ENCODE measurements around the gene RPL29. TPM values are rescaled to one million over a fixed set of nuclear protein-coding genes. Genes with fewer than 3 reads are reported as not detected.

The RPL29 gene
- total and polyA plus RNA-seq, 4 donors = 711 to 2,402 (median 1,234) TPM

DNA sequence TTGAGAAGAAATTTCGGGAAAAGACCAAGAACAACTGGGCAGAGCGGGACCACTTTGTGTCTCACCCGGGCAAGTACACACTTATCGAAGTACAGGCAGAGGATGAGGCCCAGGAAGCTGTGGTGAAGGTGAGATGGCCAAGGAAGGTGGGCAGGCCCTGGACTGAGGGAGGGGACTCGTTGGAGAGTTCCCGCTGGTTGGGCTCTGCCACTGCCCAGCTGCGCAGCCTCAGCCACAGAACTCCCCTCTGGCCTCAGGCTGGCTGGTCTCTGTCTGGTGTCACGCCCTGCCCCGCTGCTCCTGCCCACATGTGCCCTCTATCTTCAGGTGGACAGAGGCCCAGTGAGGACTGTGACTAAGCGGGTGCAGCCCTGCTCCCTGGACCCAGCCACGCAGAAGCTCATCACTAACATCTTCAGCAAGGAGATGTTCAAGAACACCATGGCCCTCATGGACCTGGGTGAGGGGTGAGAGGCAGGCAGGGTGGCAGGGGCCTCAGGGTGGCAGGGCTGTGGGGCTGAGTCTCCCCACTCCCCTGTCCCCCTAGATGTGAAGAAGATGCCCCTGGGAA is 51.2 kb downstream of the RPL29 start:
- WGBS, 2 donors = 88 to 93% methylated on average over 11 of the region's 11 CpGs
- TF ChIP-seq, protein P1, sequence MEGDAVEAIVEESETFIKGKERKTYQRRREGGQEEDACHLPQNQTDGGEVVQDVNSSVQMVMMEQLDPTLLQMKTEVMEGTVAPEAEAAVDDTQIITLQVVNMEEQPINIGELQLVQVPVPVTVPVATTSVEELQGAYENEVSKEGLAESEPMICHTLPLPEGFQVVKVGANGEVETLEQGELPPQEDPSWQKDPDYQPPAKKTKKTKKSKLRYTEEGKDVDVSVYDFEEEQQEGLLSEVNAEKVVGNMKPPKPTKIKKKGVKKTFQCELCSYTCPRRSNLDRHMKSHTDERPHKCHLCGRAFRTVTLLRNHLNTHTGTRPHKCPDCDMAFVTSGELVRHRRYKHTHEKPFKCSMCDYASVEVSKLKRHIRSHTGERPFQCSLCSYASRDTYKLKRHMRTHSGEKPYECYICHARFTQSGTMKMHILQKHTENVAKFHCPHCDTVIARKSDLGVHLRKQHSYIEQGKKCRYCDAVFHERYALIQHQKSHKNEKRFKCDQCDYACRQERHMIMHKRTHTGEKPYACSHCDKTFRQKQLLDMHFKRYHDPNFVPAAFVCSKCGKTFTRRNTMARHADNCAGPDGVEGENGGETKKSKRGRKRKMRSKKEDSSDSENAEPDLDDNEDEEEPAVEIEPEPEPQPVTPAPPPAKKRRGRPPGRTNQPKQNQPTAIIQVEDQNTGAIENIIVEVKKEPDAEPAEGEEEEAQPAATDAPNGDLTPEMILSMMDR (IDR thresholded peaks at IDR 0.05; ENCODE audit: control extremely low read depth, extremely low read depth) = no peak
- DNase-seq (no peak), ATAC-seq (ENCODE audit: insufficient read depth, low FRiP score) (no peak)
- Histone ChIP-seq H3K4me3 (no peak overlapping the region), H3K9ac (ENCODE audit: insufficient read depth in 1 of 2, low read length in 2 of 2) (no peak overlapping the region), H3K27ac (ENCODE audit: low read depth in 1 of 2, low read length in 1 of 2) (no peak overlapping the region), H3K9me3 (ENCODE audit: control insufficient read depth in 4 of 4, insufficient read depth in 3 of 4, low read length in 3 of 4) (peaks cover 0 to 2% (median 0%) of the 10 kb centered on the region in 4 donors), H3K4me1 (ENCODE audit: control insufficient read depth in 5 of 5, insufficient read depth in 5 of 5, low read length in 5 of 5) (peaks cover 3 to 18% (median 12%) of the 10 kb centered on the region in 5 donors), H3K27me3 (ENCODE audit: control insufficient read depth in 3 of 3, insufficient read depth in 3 of 3, low read length in 2 of 3) (no peaks in the 10 kb centered on the region), H3K36me3 (ENCODE audit: control insufficient read depth in 4 of 4, insufficient read depth in 4 of 4, low read length in 4 of 4) (peaks cover 0 to 2% (median 0%) of the 10 kb centered on the region in 4 donors)

Small RNA genes lying within 50 kb of the gene (small RNA-seq; reads per million reads assigned to genes)
- not detected for gene AC115284.1 (ENCODE audit: low replicate concordance)

Other genes starting within 250 kb of the RPL29 start
- gene IQCF6, start 216.7 kb downstream of the RPL29 start, total RNA-seq = not detected
- gene IQCF6, start 216.7 kb downstream of the RPL29 start, polyA plus RNA-seq = not detected
- gene IQCF2, start 134.3 kb downstream of the RPL29 start, total RNA-seq = not detected
- not detected for gene IQCF2, start 134.3 kb downstream of the RPL29 start, polyA plus RNA-seq
- gene IQCF5, start 120.3 kb downstream of the RPL29 start, total RNA-seq = not detected
- gene IQCF5, start 120.3 kb downstream of the RPL29 start, polyA plus RNA-seq = not detected
- not detected for gene IQCF1, start 92.5 kb downstream of the RPL29 start, total RNA-seq
- gene IQCF1, start 92.5 kb downstream of the RPL29 start, polyA plus RNA-seq = not detected
- gene RRP9, start 54.0 kb downstream of the RPL29 start, total RNA-seq = 10 to 100 TPM in 1 of 2 donors, 1 to 10 TPM in 1; 8.2 to 28.1 TPM
- gene RRP9, start 54.0 kb downstream of the RPL29 start, polyA plus RNA-seq = 10 to 100 TPM; 38.8 to 47.6 TPM
- gene PARP3, start 53.5 kb downstream of the RPL29 start, total RNA-seq = 10 to 100 TPM; 24.8 to 36.7 TPM
- gene PARP3, start 53.5 kb downstream of the RPL29 start, polyA plus RNA-seq = 10 to 100 TPM; 15.3 to 17.3 TPM
- gene GPR62, start 40.5 kb downstream of the RPL29 start, total RNA-seq = under 1 TPM in 1 of 2 donors, not detected in 1; 0.15 TPM
- under 1 TPM in 1 of 2 donors, not detected in 1; 0.05 TPM for gene GPR62, start 40.5 kb downstream of the RPL29 start, polyA plus RNA-seq
- 10 to 100 TPM; 17.4 to 37.7 TPM for gene PCBP4, start 28.4 kb downstream of the RPL29 start, total RNA-seq
- 10 to 100 TPM; 19.5 to 44.3 TPM for gene PCBP4, start 28.4 kb downstream of the RPL29 start, polyA plus RNA-seq
- 10 to 100 TPM; 26.3 to 44.9 TPM for gene ABHD14B, start 21.8 kb downstream of the RPL29 start, total RNA-seq
- gene ABHD14B, start 21.8 kb downstream of the RPL29 start, polyA plus RNA-seq = 10 to 100 TPM; 37.5 to 88.1 TPM
- gene ABHD14A, start 20.8 kb downstream of the RPL29 start, total RNA-seq = 10 to 100 TPM in 1 of 2 donors, 1 to 10 TPM in 1; 7.2 to 24.5 TPM
- 10 to 100 TPM; 19.1 to 62.8 TPM for gene ABHD14A, start 20.8 kb downstream of the RPL29 start, polyA plus RNA-seq
- 10 to 100 TPM; 19.6 to 52.6 TPM for gene ACY1, start 12.4 kb downstream of the RPL29 start, total RNA-seq
- gene ACY1, start 12.4 kb downstream of the RPL29 start, polyA plus RNA-seq = 10 to 100 TPM; 31.7 to 46.2 TPM
- 10 to 100 TPM; 16.5 to 36.2 TPM for gene DUSP7, start 60.7 kb upstream of the RPL29 start, total RNA-seq
- 10 to 100 TPM; 10.2 to 25.2 TPM for gene DUSP7, start 60.7 kb upstream of the RPL29 start, polyA plus RNA-seq
- gene POC1A, start 158.5 kb upstream of the RPL29 start, total RNA-seq = 1 to 10 TPM; 3.9 to 5.4 TPM
- gene POC1A, start 158.5 kb upstream of the RPL29 start, polyA plus RNA-seq = 1 to 10 TPM; 2.3 to 4.1 TPM
- gene ALAS1, start 202.3 kb upstream of the RPL29 start, total RNA-seq = 10 to 100 TPM; 38.7 to 85.1 TPM
- gene ALAS1, start 202.3 kb upstream of the RPL29 start, polyA plus RNA-seq = 10 to 100 TPM; 56.8 to 57.6 TPM
- 1 to 10 TPM in 1 of 2 donors, under 1 TPM in 1; 0.20 to 1.1 TPM for gene TLR9, start 229.8 kb upstream of the RPL29 start, total RNA-seq
- under 1 TPM; 0.37 TPM for gene TLR9, start 229.8 kb upstream of the RPL29 start, polyA plus RNA-seq
- gene TWF2, start 243.3 kb upstream of the RPL29 start, total RNA-seq = 10 to 100 TPM; 25.7 to 90.3 TPM
- gene TWF2, start 243.3 kb upstream of the RPL29 start, polyA plus RNA-seq = 100 to 1,000 TPM in 1 of 2 donors, 10 to 100 TPM in 1; 31.1 to 104 TPM
- 10 to 100 TPM; 18.2 to 45.0 TPM for gene PPM1M, start 249.9 kb upstream of the RPL29 start, total RNA-seq
- gene PPM1M, start 249.9 kb upstream of the RPL29 start, polyA plus RNA-seq = 10 to 100 TPM; 25.0 to 53.6 TPM

Data from lung (tissue), 13 donors.